Measurements from ENCODE around the gene DCP1B.

- TF ChIP-seq, protein P1, sequence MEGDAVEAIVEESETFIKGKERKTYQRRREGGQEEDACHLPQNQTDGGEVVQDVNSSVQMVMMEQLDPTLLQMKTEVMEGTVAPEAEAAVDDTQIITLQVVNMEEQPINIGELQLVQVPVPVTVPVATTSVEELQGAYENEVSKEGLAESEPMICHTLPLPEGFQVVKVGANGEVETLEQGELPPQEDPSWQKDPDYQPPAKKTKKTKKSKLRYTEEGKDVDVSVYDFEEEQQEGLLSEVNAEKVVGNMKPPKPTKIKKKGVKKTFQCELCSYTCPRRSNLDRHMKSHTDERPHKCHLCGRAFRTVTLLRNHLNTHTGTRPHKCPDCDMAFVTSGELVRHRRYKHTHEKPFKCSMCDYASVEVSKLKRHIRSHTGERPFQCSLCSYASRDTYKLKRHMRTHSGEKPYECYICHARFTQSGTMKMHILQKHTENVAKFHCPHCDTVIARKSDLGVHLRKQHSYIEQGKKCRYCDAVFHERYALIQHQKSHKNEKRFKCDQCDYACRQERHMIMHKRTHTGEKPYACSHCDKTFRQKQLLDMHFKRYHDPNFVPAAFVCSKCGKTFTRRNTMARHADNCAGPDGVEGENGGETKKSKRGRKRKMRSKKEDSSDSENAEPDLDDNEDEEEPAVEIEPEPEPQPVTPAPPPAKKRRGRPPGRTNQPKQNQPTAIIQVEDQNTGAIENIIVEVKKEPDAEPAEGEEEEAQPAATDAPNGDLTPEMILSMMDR (IDR thresholded peaks at IDR 0.05) = no peak
- TF ChIP-seq POLR2A (IDR thresholded peaks at IDR 0.05) = no peak
Observed at GRCh38 chr12:1926251-1926657, 78.0 kb downstream of the DCP1B start.

All from breast epithelium (tissue), 3 donors.